ENCODE results near the gene TMEM232. TPM values are rescaled to one million over a fixed set of nuclear protein-coding genes. Genes with fewer than 3 reads are reported as not detected.

The TMEM232 gene
- total and polyA plus RNA-seq, 2 donors, result 2.0 to 2.3 TPM

- H3K36me3 ChIP-seq (ENCODE audit: control insufficient read depth in 2 of 2, insufficient read depth in 2 of 2, low read length in 1 of 2), result no peaks in the 10 kb centered on the region
- WGBS, result 83% methylated on average over 3 of the region's 3 CpGs
- no peak overlapping the region for H3K4me3 ChIP-seq (ENCODE audit: low read length in 2 of 2)
- H3K4me1 ChIP-seq (ENCODE audit: control insufficient read depth in 2 of 2, insufficient read depth in 2 of 2, low read length in 2 of 2), result no peaks in the 10 kb centered on the region
- no peak for DNase-seq (ENCODE audit: low read depth in 6 of 9, low spot score in 9 of 9)
- H3K27me3 ChIP-seq (ENCODE audit: control insufficient read depth in 2 of 2, insufficient read depth in 1 of 2, low read length in 1 of 2), result no peaks in the 10 kb centered on the region
- H3K9me3 ChIP-seq (ENCODE audit: control insufficient read depth in 2 of 2, insufficient read depth in 1 of 2, low read length in 1 of 2), result no peaks in the 10 kb centered on the region
- H3K27ac ChIP-seq (ENCODE audit: low read depth in 1 of 2, low read length in 1 of 2), result no peak overlapping the region
Measured at GRCh38 chr5:110651507-110651906, 75.0 kb downstream of the TMEM232 start.

- no peaks in the 10 kb centered on the region for H3K36me3 ChIP-seq (ENCODE audit: control insufficient read depth in 2 of 2, insufficient read depth in 2 of 2, low read length in 1 of 2)
- H3K27ac ChIP-seq (ENCODE audit: low read depth in 1 of 2, low read length in 1 of 2), result no peak overlapping the region
- H3K4me3 ChIP-seq (ENCODE audit: low read length in 2 of 2), result no peak overlapping the region
- 86% methylated on average over 1 of the region's 1 CpG for WGBS
- H3K4me1 ChIP-seq (ENCODE audit: control insufficient read depth in 2 of 2, insufficient read depth in 2 of 2, low read length in 2 of 2), result no peaks in the 10 kb centered on the region
- H3K27me3 ChIP-seq (ENCODE audit: control insufficient read depth in 2 of 2, insufficient read depth in 1 of 2, low read length in 1 of 2), result no peaks in the 10 kb centered on the region
- no peaks in the 10 kb centered on the region for H3K9me3 ChIP-seq (ENCODE audit: control insufficient read depth in 2 of 2, insufficient read depth in 1 of 2, low read length in 1 of 2)
- DNase-seq (ENCODE audit: low read depth in 6 of 9, low spot score in 9 of 9), result no peak
Measured at GRCh38 chr5:110644357-110644756, 82.1 kb downstream of the TMEM232 start.

GRCh38 chr5:110638970-110639902 is 87.2 kb downstream of the TMEM232 start:
- Histone ChIP-seq H3K27ac (ENCODE audit: low read depth in 1 of 2, low read length in 1 of 2) (no peak overlapping the region), H3K4me3 (ENCODE audit: low read length in 2 of 2) (no peak overlapping the region), H3K9me3 (ENCODE audit: control insufficient read depth in 2 of 2, insufficient read depth in 1 of 2, low read length in 1 of 2) (no peaks in the 10 kb centered on the region), H3K27me3 (ENCODE audit: control insufficient read depth in 2 of 2, insufficient read depth in 1 of 2, low read length in 1 of 2) (no peaks in the 10 kb centered on the region), H3K36me3 (ENCODE audit: control insufficient read depth in 2 of 2, insufficient read depth in 2 of 2, low read length in 1 of 2) (no peaks in the 10 kb centered on the region), H3K4me1 (ENCODE audit: control insufficient read depth in 2 of 2, insufficient read depth in 2 of 2, low read length in 2 of 2) (no peaks in the 10 kb centered on the region)
- WGBS, result 98% methylated on average over 3 of the region's 3 CpGs
- no peak for DNase-seq (ENCODE audit: low read depth in 6 of 9, low spot score in 9 of 9)

GRCh38 chr5:110634475-110634874 is 92.0 kb downstream of the TMEM232 start:
- Histone ChIP-seq H3K9me3 (ENCODE audit: control insufficient read depth in 2 of 2, insufficient read depth in 1 of 2, low read length in 1 of 2) (no peaks in the 10 kb centered on the region), H3K4me3 (ENCODE audit: low read length in 2 of 2) (no peak overlapping the region), H3K27me3 (ENCODE audit: control insufficient read depth in 2 of 2, insufficient read depth in 1 of 2, low read length in 1 of 2) (no peaks in the 10 kb centered on the region), H3K36me3 (ENCODE audit: control insufficient read depth in 2 of 2, insufficient read depth in 2 of 2, low read length in 1 of 2) (no peaks in the 10 kb centered on the region), H3K4me1 (ENCODE audit: control insufficient read depth in 2 of 2, insufficient read depth in 2 of 2, low read length in 2 of 2) (no peaks in the 10 kb centered on the region), H3K27ac (ENCODE audit: low read depth in 1 of 2, low read length in 1 of 2) (no peak overlapping the region)
- no peak for DNase-seq (ENCODE audit: low read depth in 6 of 9, low spot score in 9 of 9)

- H3K4me1 ChIP-seq (ENCODE audit: control insufficient read depth in 2 of 2, insufficient read depth in 2 of 2, low read length in 2 of 2), result no peaks in the 10 kb centered on the region
- H3K4me3 ChIP-seq (ENCODE audit: low read length in 2 of 2), result no peak overlapping the region
- H3K27me3 ChIP-seq (ENCODE audit: control insufficient read depth in 2 of 2, insufficient read depth in 1 of 2, low read length in 1 of 2), result no peaks in the 10 kb centered on the region
- no peak for DNase-seq (ENCODE audit: low read depth in 6 of 9, low spot score in 9 of 9)
- H3K36me3 ChIP-seq (ENCODE audit: control insufficient read depth in 2 of 2, insufficient read depth in 2 of 2, low read length in 1 of 2), result no peaks in the 10 kb centered on the region
- H3K9me3 ChIP-seq (ENCODE audit: control insufficient read depth in 2 of 2, insufficient read depth in 1 of 2, low read length in 1 of 2), result no peaks in the 10 kb centered on the region
- no peak overlapping the region for H3K27ac ChIP-seq (ENCODE audit: low read depth in 1 of 2, low read length in 1 of 2)
- 100% methylated on average over 1 of the region's 1 CpG for WGBS
Measured at GRCh38 chr5:110631236-110631635, 95.2 kb downstream of the TMEM232 start.

GRCh38 chr5:110630350-110630749 is 96.1 kb downstream of the TMEM232 start:
- no peaks in the 10 kb centered on the region for H3K9me3 ChIP-seq (ENCODE audit: control insufficient read depth in 2 of 2, insufficient read depth in 1 of 2, low read length in 1 of 2)
- H3K27ac ChIP-seq (ENCODE audit: low read depth in 1 of 2, low read length in 1 of 2), result no peak overlapping the region
- H3K4me1 ChIP-seq (ENCODE audit: control insufficient read depth in 2 of 2, insufficient read depth in 2 of 2, low read length in 2 of 2), result no peaks in the 10 kb centered on the region
- no peaks in the 10 kb centered on the region for H3K27me3 ChIP-seq (ENCODE audit: control insufficient read depth in 2 of 2, insufficient read depth in 1 of 2, low read length in 1 of 2)
- WGBS, result 92% methylated on average over 4 of the region's 4 CpGs
- no peak overlapping the region for H3K4me3 ChIP-seq (ENCODE audit: low read length in 2 of 2)
- H3K36me3 ChIP-seq (ENCODE audit: control insufficient read depth in 2 of 2, insufficient read depth in 2 of 2, low read length in 1 of 2), result no peaks in the 10 kb centered on the region
- no peak for DNase-seq (ENCODE audit: low read depth in 6 of 9, low spot score in 9 of 9)

GRCh38 chr5:110625376-110625999 is 101.0 kb downstream of the TMEM232 start:
- peak in 6 of 9 donors; percentile 2 to 42 (median 14) for DNase-seq (ENCODE audit: low read depth in 6 of 9, low spot score in 9 of 9)
- Histone ChIP-seq H3K36me3 (ENCODE audit: control insufficient read depth in 2 of 2, insufficient read depth in 2 of 2, low read length in 1 of 2) (no peaks in the 10 kb centered on the region), H3K4me1 (ENCODE audit: control insufficient read depth in 2 of 2, insufficient read depth in 2 of 2, low read length in 2 of 2) (no peaks in the 10 kb centered on the region), H3K9me3 (ENCODE audit: control insufficient read depth in 2 of 2, insufficient read depth in 1 of 2, low read length in 1 of 2) (no peaks in the 10 kb centered on the region), H3K4me3 (ENCODE audit: low read length in 2 of 2) (no peak overlapping the region), H3K27ac (ENCODE audit: low read depth in 1 of 2, low read length in 1 of 2) (no peak overlapping the region), H3K27me3 (ENCODE audit: control insufficient read depth in 2 of 2, insufficient read depth in 1 of 2, low read length in 1 of 2) (no peaks in the 10 kb centered on the region)
- 8% methylated on average over 2 of the region's 2 CpGs for WGBS

GRCh38 chr5:110623874-110624273 is 102.6 kb downstream of the TMEM232 start:
- Histone ChIP-seq H3K27ac (ENCODE audit: low read depth in 1 of 2, low read length in 1 of 2) (no peak overlapping the region), H3K27me3 (ENCODE audit: control insufficient read depth in 2 of 2, insufficient read depth in 1 of 2, low read length in 1 of 2) (no peaks in the 10 kb centered on the region), H3K4me3 (ENCODE audit: low read length in 2 of 2) (no peak overlapping the region), H3K4me1 (ENCODE audit: control insufficient read depth in 2 of 2, insufficient read depth in 2 of 2, low read length in 2 of 2) (no peaks in the 10 kb centered on the region), H3K36me3 (ENCODE audit: control insufficient read depth in 2 of 2, insufficient read depth in 2 of 2, low read length in 1 of 2) (no peaks in the 10 kb centered on the region), H3K9me3 (ENCODE audit: control insufficient read depth in 2 of 2, insufficient read depth in 1 of 2, low read length in 1 of 2) (no peaks in the 10 kb centered on the region)
- no peak for DNase-seq (ENCODE audit: low read depth in 6 of 9, low spot score in 9 of 9)

- no peak overlapping the region for H3K4me3 ChIP-seq (ENCODE audit: low read length in 2 of 2)
- no peak overlapping the region for H3K27ac ChIP-seq (ENCODE audit: low read depth in 1 of 2, low read length in 1 of 2)
- no peaks in the 10 kb centered on the region for H3K27me3 ChIP-seq (ENCODE audit: control insufficient read depth in 2 of 2, insufficient read depth in 1 of 2, low read length in 1 of 2)
- DNase-seq (ENCODE audit: low read depth in 6 of 9, low spot score in 9 of 9), result no peak
- H3K9me3 ChIP-seq (ENCODE audit: control insufficient read depth in 2 of 2, insufficient read depth in 1 of 2, low read length in 1 of 2), result no peaks in the 10 kb centered on the region
- H3K4me1 ChIP-seq (ENCODE audit: control insufficient read depth in 2 of 2, insufficient read depth in 2 of 2, low read length in 2 of 2), result no peaks in the 10 kb centered on the region
- WGBS, result 96% methylated on average over 1 of the region's 1 CpG
- H3K36me3 ChIP-seq (ENCODE audit: control insufficient read depth in 2 of 2, insufficient read depth in 2 of 2, low read length in 1 of 2), result no peaks in the 10 kb centered on the region
Measured at GRCh38 chr5:110618941-110619340, 107.5 kb downstream of the TMEM232 start.

Data from thymus (tissue), 11 donors.